T-helper 9 cell (primary cell): Measurements from ENCODE around the gene USP54.

ENCODE experiments used
- DNase-seq: peaks from one replicate; pipeline ENCODE4 v3.0.0-alpha.2; 2020

Gene USP54

DNA sequence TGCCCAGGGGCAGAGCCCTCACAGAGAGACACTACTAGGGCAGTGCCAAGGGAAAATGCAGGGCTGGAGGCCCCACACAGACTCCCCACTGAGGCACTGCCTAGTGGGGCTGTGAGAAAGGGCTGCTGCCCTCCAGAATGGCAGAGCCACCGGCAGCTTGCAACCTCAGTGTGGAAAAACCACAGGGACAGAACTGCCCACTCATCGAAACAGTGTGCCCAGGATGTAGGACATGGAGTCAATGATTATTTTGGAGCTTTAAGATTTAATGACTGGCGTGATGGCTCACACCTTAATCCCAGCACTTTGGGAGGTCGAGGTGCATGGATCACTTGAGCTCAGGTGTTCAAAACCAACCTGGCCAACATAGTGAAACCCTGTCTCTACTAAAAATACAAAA, 130.2 kb downstream of the USP54 start:
- DNase-seq = no peak

DNA sequence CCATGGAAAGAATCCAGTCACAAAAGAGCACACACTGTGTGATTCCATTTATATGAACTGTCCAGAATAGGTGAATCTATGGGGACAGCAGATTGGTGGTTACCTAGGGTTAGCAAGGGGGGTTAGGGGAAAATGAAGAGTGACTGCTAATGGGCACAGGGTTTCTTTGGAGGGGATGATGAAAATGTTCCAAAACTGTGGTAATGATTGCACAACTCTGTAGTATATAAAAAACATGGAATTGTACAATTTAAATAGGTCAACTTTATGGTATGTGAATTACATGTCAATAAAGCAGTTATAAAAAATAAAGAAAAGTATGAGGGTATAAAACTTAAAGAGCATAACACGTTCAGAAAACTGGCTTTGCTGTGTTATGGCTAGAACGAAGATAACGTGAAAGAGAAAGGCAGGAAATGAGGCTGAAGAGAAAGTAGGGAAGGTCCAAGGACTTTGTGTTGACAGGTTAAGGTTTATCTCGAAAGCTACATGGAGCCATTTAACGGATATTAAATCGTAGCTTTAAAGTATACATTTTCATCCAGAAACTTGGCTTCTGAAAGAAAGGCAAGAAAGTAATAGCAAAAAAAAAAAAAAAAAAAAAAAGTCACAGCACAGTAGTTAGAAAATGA, 131.3 kb downstream of the USP54 start:
- DNase-seq = no peak

DNA sequence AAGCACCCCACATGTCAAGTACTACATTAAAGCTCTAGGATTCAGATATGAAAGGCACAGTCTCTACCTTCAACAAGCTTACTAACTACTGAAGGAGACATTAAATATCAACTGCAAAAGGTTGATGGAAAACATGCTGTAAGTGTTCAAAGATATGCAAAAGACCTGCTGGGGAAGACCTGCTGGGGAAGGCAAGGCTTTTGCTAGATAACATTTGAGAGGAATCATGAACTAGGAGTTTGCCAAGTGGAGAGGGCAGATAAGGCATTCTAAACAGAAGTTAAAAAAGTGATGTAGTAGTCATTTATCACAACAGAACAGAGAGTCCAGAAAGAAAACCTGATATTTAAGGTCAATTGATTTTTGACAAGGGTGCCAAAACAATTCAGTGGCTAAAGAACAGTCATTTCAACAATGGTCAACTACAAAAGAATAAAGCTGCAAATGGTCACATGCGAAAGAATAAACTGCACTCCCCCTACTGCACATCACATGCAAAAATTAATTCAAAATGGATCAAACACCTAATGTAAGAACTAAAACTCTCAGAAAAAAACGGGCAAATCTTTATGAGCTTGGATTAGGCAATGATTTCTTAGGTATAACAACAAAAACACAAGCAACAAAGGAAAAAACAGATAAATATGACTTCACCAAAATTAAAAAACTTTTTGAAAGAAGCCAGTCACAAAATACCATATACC, 134.8 kb downstream of the USP54 start:
- DNase-seq = no peak

DNA sequence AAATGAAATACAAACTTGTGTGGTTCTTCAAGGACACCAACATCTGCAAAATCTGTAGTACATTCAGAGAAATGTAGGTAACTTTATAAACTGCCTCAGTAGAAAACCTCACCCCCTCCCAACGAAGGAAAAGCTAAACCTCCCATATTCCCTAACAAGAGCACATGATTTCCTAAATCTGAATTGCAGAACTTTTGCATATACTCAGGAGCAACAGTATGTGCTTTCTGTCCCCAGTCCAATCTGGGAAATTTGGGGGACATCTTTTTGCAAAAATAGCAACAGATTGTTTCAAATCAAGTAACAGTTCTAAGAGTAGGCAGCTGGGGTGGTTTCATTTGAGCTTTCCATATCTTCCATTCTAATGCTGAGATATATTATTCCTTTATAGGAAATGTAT, 142.0 kb downstream of the USP54 start:
- no peak for DNase-seq

DNA sequence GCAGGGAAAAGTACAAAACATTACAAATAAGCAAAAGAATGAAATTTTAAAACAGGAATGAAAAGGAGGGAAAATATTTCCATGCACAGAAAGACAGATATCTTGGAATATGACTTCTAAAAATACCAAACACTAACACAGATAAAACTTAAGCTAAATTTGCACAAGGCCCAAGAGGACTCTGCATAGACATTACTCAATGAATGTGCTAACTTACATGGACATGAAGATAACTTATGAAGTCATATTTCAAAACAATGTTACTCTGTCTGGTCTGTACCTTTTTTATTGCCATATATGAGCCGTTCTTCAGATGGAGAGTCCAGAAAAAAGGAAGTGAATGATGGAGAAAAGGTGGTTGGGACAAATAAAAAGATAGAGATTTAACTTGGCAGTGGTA, 142.8 kb downstream of the USP54 start:
- no peak for DNase-seq
